Measurements from ENCODE around the gene OR2H2. TPM values are rescaled to one million over a fixed set of nuclear protein-coding genes. Genes with fewer than 3 reads are reported as not detected.
A peak's percentile ranks its signal among the peaks of the same experiment; 100 is the strongest.

OR2H2 gene
- total RNA-seq, 2 experiments from 2014 or later = not detected

DNA sequence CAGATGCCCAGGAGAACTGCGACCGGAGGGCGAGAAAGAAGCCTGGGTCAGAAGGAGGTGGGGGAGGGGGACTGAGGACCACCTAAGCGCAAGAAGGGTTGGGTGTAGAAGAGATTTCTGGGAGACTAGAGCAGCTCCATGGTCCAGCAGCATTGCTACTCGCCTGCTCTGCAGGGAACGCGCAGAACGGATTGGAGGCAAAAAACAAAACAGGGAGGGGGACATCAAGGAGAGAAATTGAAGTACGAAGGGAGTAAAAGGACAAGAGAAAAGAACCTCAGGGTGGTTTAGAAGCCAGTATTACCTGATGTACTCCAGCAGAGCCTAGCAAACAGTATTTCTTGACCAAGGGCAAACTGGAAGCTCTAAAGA lies 48.6 kb downstream of the OR2H2 start:
- DNase-seq = no peak
- no peaks in the 10 kb centered on the region for H3K27me3 Mint-ChIP-seq (ENCODE audit: low read depth)
- no peak overlapping the region for H3K27ac Mint-ChIP-seq
- H3K9me3 Mint-ChIP-seq = no peaks in the 10 kb centered on the region
- CTCF ChIA-PET = interaction anchor here (0.6 to 1.9 kb wide), 5 partner anchors 16 to 533 kb away, joined by 3 to 14 read pairs (median 5); no protein-coding TSS in a partner anchor
- H3K4me1 Mint-ChIP-seq (ENCODE audit: low read depth) = peaks cover 36% of the 10 kb centered on the region
- H3K4me3 Mint-ChIP-seq = peak overlapping the region; percentile 74
- H3K36me3 Mint-ChIP-seq (ENCODE audit: low read depth) = no peaks in the 10 kb centered on the region
- intact Hi-C loops (cut with micrococcal nuclease) = loop anchor here (2.0 kb wide), 1 partner anchor 15 kb away; no protein-coding TSS in a partner anchor

DNA sequence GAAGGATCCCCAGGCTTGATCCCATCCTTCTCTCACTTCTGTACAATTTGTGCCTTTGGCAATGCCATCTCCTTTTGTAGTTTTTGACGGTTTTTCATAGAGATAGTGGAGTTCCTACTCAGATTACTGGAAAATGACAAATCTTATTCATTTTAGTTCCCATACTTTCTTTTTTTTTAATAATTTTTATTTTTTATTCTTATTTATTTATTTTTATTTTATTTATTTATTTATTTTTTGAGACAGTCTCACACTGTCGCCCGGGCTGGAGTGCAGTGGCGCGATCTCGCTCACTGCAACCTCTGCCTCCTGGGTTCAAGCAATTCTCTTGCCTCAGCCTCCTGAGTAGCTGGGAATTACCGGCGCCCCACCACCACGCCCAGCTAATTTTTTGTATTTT lies 52.3 kb downstream of the OR2H2 start:
- no peak for DNase-seq
- H3K36me3 Mint-ChIP-seq (ENCODE audit: low read depth) = no peaks in the 10 kb centered on the region
- H3K9me3 Mint-ChIP-seq = no peaks in the 10 kb centered on the region
- no peak overlapping the region for H3K27ac Mint-ChIP-seq
- intact Hi-C loops (cut with micrococcal nuclease) = no loop called here
- H3K27me3 Mint-ChIP-seq (ENCODE audit: low read depth) = no peaks in the 10 kb centered on the region
- peaks cover 22% of the 10 kb centered on the region for H3K4me1 Mint-ChIP-seq (ENCODE audit: low read depth)
- H3K4me3 Mint-ChIP-seq = no peak overlapping the region
- CTCF ChIA-PET = interaction anchor here (1.4 to 9.8 kb wide), 2 partner anchors 8 to 15 kb away, joined by 5 to 145 read pairs; no protein-coding TSS in a partner anchor

Other genes with a start within 250 kb of the OR2H2 start
- gene OR5V1, start 216.3 kb upstream of the OR2H2 start, total RNA-seq = not detected
- gene OR12D3, start 209.8 kb upstream of the OR2H2 start, total RNA-seq = not detected
- gene OR12D2, start 189.5 kb upstream of the OR2H2 start, total RNA-seq = not detected
- gene OR12D1, start 170.2 kb upstream of the OR2H2 start, total RNA-seq = not detected
- not detected for gene OR10C1, start 145.8 kb upstream of the OR2H2 start, total RNA-seq
- gene OR11A1, start 128.1 kb upstream of the OR2H2 start, total RNA-seq = not detected
- not detected for gene OR2H1, start 128.0 kb upstream of the OR2H2 start, total RNA-seq
- not detected for gene MAS1L, start 97.2 kb upstream of the OR2H2 start, total RNA-seq
- gene UBD, start 25.4 kb upstream of the OR2H2 start, total RNA-seq = under 1 TPM in 1 of 2 experiments, not detected in 1; 0.31 TPM
- 10 to 100 TPM in 1 of 2 experiments, 1 to 10 TPM in 1; 8.0 to 11.2 TPM for gene GABBR1, start 48.1 kb downstream of the OR2H2 start, total RNA-seq
- gene MOG, start 72.0 kb downstream of the OR2H2 start, total RNA-seq = not detected
- gene ZFP57, start 96.0 kb downstream of the OR2H2 start, total RNA-seq = not detected
- 100 to 1,000 TPM; 282 to 310 TPM for gene HLA-F, start 138.3 kb downstream of the OR2H2 start, total RNA-seq
- under 1 TPM in 1 of 2 experiments, not detected in 1; 0.22 TPM for gene HLA-G, start 242.7 kb downstream of the OR2H2 start, total RNA-seq

All from activated naive CD4-positive, alpha-beta T cell treated with anti-CD3 and anti-CD28 coated beads for 36 hours (primary cell).